ENCODE data around the gene DOK1. TPM values are rescaled to one million over a fixed set of nuclear protein-coding genes. Genes with fewer than 3 reads are reported as not detected.
A peak's percentile ranks its signal among the peaks of the same experiment; 100 is the strongest.

The DOK1 gene
- total and polyA plus RNA-seq, 10 donors: 19.9 to 59.1 (median 39.7) TPM

DNA sequence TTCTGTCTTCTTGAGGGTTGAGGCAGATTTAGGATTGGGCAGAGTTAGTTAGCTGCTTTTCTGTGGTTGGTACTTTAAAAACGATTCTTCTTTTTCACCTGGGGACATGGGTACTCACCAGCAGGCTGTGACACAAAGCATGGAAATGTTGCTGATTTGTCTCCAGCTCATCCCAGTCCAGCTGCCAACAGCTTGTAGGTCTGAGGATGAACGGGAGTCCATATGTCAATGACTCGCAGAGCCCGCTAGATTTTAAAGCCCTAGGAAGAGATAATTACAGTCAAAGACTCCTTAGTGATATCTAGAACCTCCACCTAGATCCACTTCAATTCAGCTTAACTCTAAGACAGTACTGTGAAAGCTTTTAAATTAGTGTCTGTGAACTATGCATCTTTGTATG is 20.8 kb downstream of the DOK1 start:
- H3K36me3 ChIP-seq: no peaks in the 10 kb centered on the region
- TF ChIP-seq POLR2A (IDR thresholded peaks at IDR 0.05): no peak
- TF ChIP-seq CTCF (IDR thresholded peaks at IDR 0.05 in 8 of 11, conservative IDR thresholded peaks at IDR 0.05 in 3 of 11): no peak
- no peak for TF ChIP-seq POLR2AphosphoS5 (IDR thresholded peaks at IDR 0.05)
- intact Hi-C loops (cut with DNase I; ENCODE audit: low total_unique reads): no loop called here
- H3K9me3 ChIP-seq: no peaks in the 10 kb centered on the region
- DNase-seq: no peak
- WGBS, 5 donors: 87 to 97% (median 93%) methylated on average over 4 of the region's 4 CpGs
- no peak overlapping the region for H3K4me3 ChIP-seq
- H3K4me1 ChIP-seq: peaks cover 8 to 85% (median 39%) of the 10 kb centered on the region in 6 donors
- H3K27me3 ChIP-seq (replicated peaks in 1 of 7): no peaks in the 10 kb centered on the region
- peak overlapping the region in 1 of 8 donors; percentile 78 for H3K27ac ChIP-seq

- H3K36me3 ChIP-seq: no peaks in the 10 kb centered on the region
- H3K4me3 ChIP-seq: peak overlapping the region in 1 of 8 donors; percentile 27
- intact Hi-C loops (cut with DNase I; ENCODE audit: low total_unique reads): no loop called here
- H3K27ac ChIP-seq: peak overlapping the region in 7 of 8 donors; percentile 18 to 79 (median 60)
- TF ChIP-seq CTCF (IDR thresholded peaks at IDR 0.05 in 8 of 11, conservative IDR thresholded peaks at IDR 0.05 in 3 of 11): no peak
- H3K4me1 ChIP-seq: peaks cover 8 to 76% (median 37%) of the 10 kb centered on the region in 6 donors
- DNase-seq: no peak
- 77 to 90% (median 78%) methylated on average over 7 of the region's 7 CpGs for WGBS, 5 donors
- H3K27me3 ChIP-seq (replicated peaks in 1 of 7): no peaks in the 10 kb centered on the region
- no peaks in the 10 kb centered on the region for H3K9me3 ChIP-seq
Measured at GRCh38 chr2:74576211-74576862, 21.8 kb downstream of the DOK1 start.

DNA sequence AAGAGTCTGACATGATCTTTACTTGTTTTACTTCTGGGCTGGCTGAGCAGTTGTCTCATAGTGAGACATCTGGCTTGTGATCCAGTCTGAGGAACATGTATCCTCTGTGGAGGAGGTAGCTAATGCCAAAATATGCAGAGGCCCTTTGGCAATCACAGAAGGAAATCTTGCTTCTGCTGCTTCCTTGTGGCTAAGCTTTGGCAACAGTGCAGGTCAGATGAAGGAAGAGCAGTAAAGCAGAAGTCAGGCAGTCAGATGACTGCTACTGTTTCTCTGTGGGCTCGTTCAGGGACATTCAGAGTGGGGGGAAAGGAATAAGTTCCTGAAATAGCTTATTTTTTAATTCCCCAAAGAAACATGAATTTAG is 22.3 kb downstream of the DOK1 start:
- peaks cover 8 to 70% (median 35%) of the 10 kb centered on the region in 6 donors for H3K4me1 ChIP-seq
- H3K36me3 ChIP-seq: no peaks in the 10 kb centered on the region
- WGBS, 5 donors: 5 to 25% (median 18%) methylated on average over 1 of the region's 1 CpG
- no peak for DNase-seq
- H3K9me3 ChIP-seq: no peaks in the 10 kb centered on the region
- intact Hi-C loops (cut with DNase I; ENCODE audit: low total_unique reads): no loop called here
- H3K27me3 ChIP-seq (replicated peaks in 1 of 7): no peaks in the 10 kb centered on the region
- H3K4me3 ChIP-seq: peak overlapping the region in 1 of 8 donors; percentile 27
- H3K27ac ChIP-seq: peak overlapping the region in 7 of 8 donors; percentile 52 to 79 (median 69)
- TF ChIP-seq CTCF (IDR thresholded peaks at IDR 0.05 in 8 of 11, conservative IDR thresholded peaks at IDR 0.05 in 3 of 11) (no peak), POLR2AphosphoS5 (IDR thresholded peaks at IDR 0.05) (peak in 1 of 3 donors; percentile 70), POLR2A (IDR thresholded peaks at IDR 0.05) (no peak)

- Histone ChIP-seq H3K27ac (peak overlapping the region in 7 of 8 donors; percentile 52 to 79 (median 69)), H3K36me3 (no peaks in the 10 kb centered on the region), H3K9me3 (no peaks in the 10 kb centered on the region), H3K4me1 (peaks cover 8 to 64% (median 35%) of the 10 kb centered on the region in 6 donors), H3K27me3 (replicated peaks in 1 of 7) (no peaks in the 10 kb centered on the region), H3K4me3 (peak overlapping the region in 1 of 8 donors; percentile 27)
- DNase-seq: no peak
- intact Hi-C loops (cut with DNase I; ENCODE audit: low total_unique reads): no loop called here
- whole genome bisulfite sequencing, 5 donors: 3 to 18% (median 10%) methylated on average over 2 of the region's 2 CpGs
- no peak for TF ChIP-seq CTCF (IDR thresholded peaks at IDR 0.05 in 8 of 11, conservative IDR thresholded peaks at IDR 0.05 in 3 of 11)
- no peak for TF ChIP-seq POLR2A (IDR thresholded peaks at IDR 0.05)
- TF ChIP-seq POLR2AphosphoS5 (IDR thresholded peaks at IDR 0.05): no peak
Measured at GRCh38 chr2:74577448-74577847, 22.9 kb downstream of the DOK1 start.
